Dendritic cell treated with granulocyte-macrophage colony-stimulating factor and Interleukin-4, amounts not matched to agents 40 ng/mL and 50 ng/mL, for 4 days (primary cell): ENCODE results near the gene NIN.
"Not testable (repeated sequence)": the region's sequence is repeated elsewhere in the genome, so short reads cannot be mapped to it uniquely, and the experiment has no call there.

Experiments used
- H3K27ac Mint-ChIP-seq: one replicate; pipeline ENCODE4 v1.8.0; 2022; ENCODE audit warnings: mild to moderate bottlenecking, mixed read lengths
- H3K27me3 Mint-ChIP-seq: one replicate; pipeline ENCODE4 v1.8.0; 2022; ENCODE audit warnings: mild to moderate bottlenecking, mixed read lengths
- H3K36me3 Mint-ChIP-seq: one replicate; pipeline ENCODE4 v1.8.0; 2022; ENCODE audit warnings: low read depth, mixed read lengths
- H3K4me1 Mint-ChIP-seq: one replicate; pipeline ENCODE4 v1.8.0; 2022; ENCODE audit warnings: low read depth, mixed read lengths
- H3K4me3 Mint-ChIP-seq: one replicate; pipeline ENCODE4 v1.8.0; 2022; ENCODE audit warnings: mild to moderate bottlenecking, moderate library complexity, mixed read lengths
- H3K9me3 Mint-ChIP-seq: one replicate; pipeline ENCODE4 v1.8.0; 2022; ENCODE audit warnings: mixed read lengths
- intact Hi-C: fragments of 100-400 bp; cut with micrococcal nuclease; formaldehyde crosslinking; loops from one replicate; pipeline ENCODE4 v1.15.0; 2022

NIN gene

GRCh38 chr14:50820786-50821509, 10.0 kb downstream of the NIN start:
- intact Hi-C loops = no loop called here
- H3K9me3 Mint-ChIP-seq = no peaks in the 10 kb centered on the region
- peak overlapping the region; percentile 71 for H3K27ac Mint-ChIP-seq
- H3K4me1 Mint-ChIP-seq = peaks cover 76% of the 10 kb centered on the region
- H3K4me3 Mint-ChIP-seq = no peak overlapping the region
- H3K36me3 Mint-ChIP-seq = peaks cover 40% of the 10 kb centered on the region
- no peaks in the 10 kb centered on the region for H3K27me3 Mint-ChIP-seq

DNA sequence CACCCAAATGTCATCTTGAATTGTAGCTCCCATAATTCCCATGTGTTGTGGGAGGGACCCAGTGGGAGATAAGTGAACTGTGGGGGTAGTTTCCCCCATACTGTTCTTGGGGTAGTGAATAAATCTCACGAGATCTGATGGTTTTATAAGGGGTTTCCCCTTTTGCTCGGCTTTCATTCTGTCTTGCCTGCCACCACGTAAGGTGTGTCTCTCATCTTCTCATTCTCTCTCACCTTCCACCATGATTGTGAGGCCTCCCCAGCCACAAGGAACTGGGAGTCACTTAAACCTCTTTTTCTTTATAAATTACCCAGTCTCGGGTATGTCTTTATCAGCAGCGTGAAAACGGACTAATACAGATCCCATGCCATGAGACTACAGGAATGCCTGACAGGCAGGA, 11.7 kb downstream of the NIN start:
- H3K27ac Mint-ChIP-seq, H3K27me3 Mint-ChIP-seq, H3K4me3 Mint-ChIP-seq, intact Hi-C loops, H3K9me3 Mint-ChIP-seq: not testable (repeated sequence)
- Mint-ChIP-seq H3K36me3 (peaks cover 52% of the 10 kb centered on the region), H3K4me1 (peaks cover 68% of the 10 kb centered on the region)

DNA sequence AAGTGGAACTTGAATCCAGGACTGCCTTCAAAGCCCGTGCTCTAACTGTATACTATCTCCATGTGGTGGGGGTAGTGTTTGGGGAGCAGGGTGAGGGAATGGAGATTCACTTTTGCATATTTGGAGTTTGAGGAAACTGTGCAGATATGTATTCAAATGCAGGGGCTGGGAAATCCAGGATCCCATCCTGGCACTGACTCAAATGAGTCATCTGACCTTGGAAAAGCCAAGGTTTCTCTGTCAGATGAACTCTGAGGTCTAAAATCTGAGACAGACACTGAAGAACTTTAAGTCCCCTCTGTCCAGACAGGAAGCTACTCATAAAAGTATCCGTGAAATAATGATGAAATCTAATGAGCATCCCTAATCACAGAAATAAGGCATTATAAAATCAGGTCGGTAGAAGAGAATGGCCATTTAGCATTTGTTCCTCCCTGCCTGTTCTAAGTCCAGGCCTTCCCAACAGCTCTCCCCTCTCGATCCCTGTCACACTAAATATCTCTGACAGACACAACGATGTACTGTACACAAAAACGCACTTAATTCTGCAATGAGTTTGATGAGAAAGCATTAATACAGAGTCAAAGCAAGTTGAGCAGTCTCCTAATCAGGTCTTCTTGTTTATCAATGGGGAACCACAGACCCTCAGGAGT, 14.4 kb downstream of the NIN start:
- H3K9me3 Mint-ChIP-seq = no peaks in the 10 kb centered on the region
- peaks cover 47% of the 10 kb centered on the region for H3K36me3 Mint-ChIP-seq
- intact Hi-C loops = no loop called here
- H3K4me3 Mint-ChIP-seq = no peak overlapping the region
- no peak overlapping the region for H3K27ac Mint-ChIP-seq
- H3K27me3 Mint-ChIP-seq = no peaks in the 10 kb centered on the region
- peaks cover 60% of the 10 kb centered on the region for H3K4me1 Mint-ChIP-seq

- intact Hi-C loops = not testable (repeated sequence)
Observed at GRCh38 chr14:50815526-50815925, 15.4 kb downstream of the NIN start.

GRCh38 chr14:50815058-50815457, 15.9 kb downstream of the NIN start:
- H3K27me3 Mint-ChIP-seq, H3K4me3 Mint-ChIP-seq, H3K27ac Mint-ChIP-seq, H3K9me3 Mint-ChIP-seq, intact Hi-C loops: not testable (repeated sequence)
- Mint-ChIP-seq H3K4me1 (peaks cover 46% of the 10 kb centered on the region), H3K36me3 (peaks cover 34% of the 10 kb centered on the region)

More at GRCh38 chr14:50815526-50815925, 15.4 kb downstream of the NIN start:
- not testable (repeated sequence) for H3K27me3 Mint-ChIP-seq, H3K4me3 Mint-ChIP-seq, H3K27ac Mint-ChIP-seq, H3K9me3 Mint-ChIP-seq
- H3K4me1 Mint-ChIP-seq = peaks cover 51% of the 10 kb centered on the region
- peaks cover 39% of the 10 kb centered on the region for H3K36me3 Mint-ChIP-seq

DNA sequence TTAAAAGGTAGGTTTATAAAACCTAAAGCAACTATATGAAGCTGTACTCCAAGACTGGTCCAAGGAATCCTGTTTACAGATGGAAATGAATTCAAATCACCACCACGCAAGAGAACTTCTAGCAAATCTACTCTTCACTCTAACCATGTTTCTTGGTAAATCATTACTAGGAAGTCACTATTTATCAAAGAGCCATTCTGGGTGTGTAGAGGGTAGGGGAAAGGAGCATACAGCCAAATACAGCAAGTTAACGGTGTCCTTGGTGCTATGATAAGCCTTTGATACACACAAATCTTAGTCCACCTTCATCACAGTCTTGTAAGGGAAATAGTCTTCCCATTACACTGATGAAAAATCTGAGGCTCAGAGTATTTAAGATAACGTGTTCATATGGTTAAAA, 16.8 kb downstream of the NIN start:
- Mint-ChIP-seq H3K27me3 (no peaks in the 10 kb centered on the region), H3K9me3 (no peaks in the 10 kb centered on the region), H3K36me3 (peaks cover 32% of the 10 kb centered on the region), H3K4me3 (no peak overlapping the region), H3K27ac (no peak overlapping the region), H3K4me1 (peaks cover 38% of the 10 kb centered on the region)
- intact Hi-C loops = no loop called here

DNA sequence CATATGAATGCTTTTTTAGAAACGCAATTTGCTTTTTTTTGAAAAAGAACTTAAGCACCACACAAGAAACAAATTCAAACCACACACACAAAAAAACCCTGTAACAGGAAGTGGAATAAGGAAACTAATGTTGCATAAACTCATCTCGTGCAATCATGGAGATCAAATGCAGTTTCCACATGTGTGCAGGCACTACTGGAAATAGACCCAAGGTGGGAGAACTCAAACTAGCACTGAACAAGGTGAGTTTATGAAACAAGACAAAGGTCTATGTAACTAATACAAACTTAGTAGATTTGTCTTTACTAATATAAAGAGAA, 17.5 kb downstream of the NIN start:
- H3K4me1 Mint-ChIP-seq = peaks cover 38% of the 10 kb centered on the region
- no peaks in the 10 kb centered on the region for H3K27me3 Mint-ChIP-seq
- H3K4me3 Mint-ChIP-seq = peak overlapping the region; percentile 60
- H3K36me3 Mint-ChIP-seq = peaks cover 34% of the 10 kb centered on the region
- intact Hi-C loops = no loop called here
- peak overlapping the region; percentile 83 for H3K27ac Mint-ChIP-seq
- no peaks in the 10 kb centered on the region for H3K9me3 Mint-ChIP-seq

GRCh38 chr14:50812856-50813543, 18.0 kb downstream of the NIN start:
- no peaks in the 10 kb centered on the region for H3K9me3 Mint-ChIP-seq

DNA sequence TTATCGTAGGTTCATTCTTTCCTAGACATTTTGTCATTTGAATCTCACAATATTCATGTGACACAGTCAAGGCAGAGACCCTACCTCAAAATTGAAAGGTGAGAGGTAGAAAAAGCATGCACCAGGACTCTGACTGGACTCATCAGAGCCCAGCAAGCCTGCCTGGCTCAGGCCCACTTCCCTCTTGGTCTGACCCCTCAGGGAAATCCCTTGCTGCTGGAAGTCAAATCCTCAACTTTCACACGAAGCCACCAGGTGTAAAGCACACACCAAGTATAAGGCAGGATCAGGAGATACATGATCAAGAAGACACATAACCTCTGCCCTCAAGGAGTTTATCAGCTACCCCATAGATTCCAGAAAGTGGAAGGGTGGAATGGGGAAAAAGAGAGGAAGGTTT, 18.8 kb downstream of the NIN start:
- Mint-ChIP-seq H3K4me3 (no peak overlapping the region), H3K27ac (peak overlapping the region; percentile 60), H3K36me3 (peaks cover 26% of the 10 kb centered on the region), H3K9me3 (no peaks in the 10 kb centered on the region), H3K27me3 (no peaks in the 10 kb centered on the region), H3K4me1 (peaks cover 37% of the 10 kb centered on the region)
- intact Hi-C loops = no loop called here

More at GRCh38 chr14:50812856-50813543, 18.0 kb downstream of the NIN start:
- peaks cover 29% of the 10 kb centered on the region for H3K36me3 Mint-ChIP-seq
- H3K27me3 Mint-ChIP-seq = no peaks in the 10 kb centered on the region
- H3K27ac Mint-ChIP-seq = peak overlapping the region; percentile 83
- H3K4me1 Mint-ChIP-seq = peaks cover 38% of the 10 kb centered on the region
- peak overlapping the region; percentile 60 for H3K4me3 Mint-ChIP-seq
- intact Hi-C loops = no loop called here

GRCh38 chr14:50808053-50808452, 22.9 kb downstream of the NIN start:
- H3K27me3 Mint-ChIP-seq = no peaks in the 10 kb centered on the region
- H3K27ac Mint-ChIP-seq = no peak overlapping the region
- intact Hi-C loops = no loop called here

GRCh38 chr14:50806241-50806933, 24.6 kb downstream of the NIN start:
- H3K4me3 Mint-ChIP-seq = no peak overlapping the region
- no peaks in the 10 kb centered on the region for H3K27me3 Mint-ChIP-seq
- H3K9me3 Mint-ChIP-seq = no peaks in the 10 kb centered on the region
- H3K27ac Mint-ChIP-seq = no peak overlapping the region
- peaks cover 51% of the 10 kb centered on the region for H3K36me3 Mint-ChIP-seq
- intact Hi-C loops = no loop called here
- H3K4me1 Mint-ChIP-seq = no peaks in the 10 kb centered on the region

More at GRCh38 chr14:50808053-50808452, 22.9 kb downstream of the NIN start:
- H3K36me3 Mint-ChIP-seq = peaks cover 49% of the 10 kb centered on the region
- peaks cover 13% of the 10 kb centered on the region for H3K4me1 Mint-ChIP-seq
- no peaks in the 10 kb centered on the region for H3K9me3 Mint-ChIP-seq
- H3K4me3 Mint-ChIP-seq = no peak overlapping the region

DNA sequence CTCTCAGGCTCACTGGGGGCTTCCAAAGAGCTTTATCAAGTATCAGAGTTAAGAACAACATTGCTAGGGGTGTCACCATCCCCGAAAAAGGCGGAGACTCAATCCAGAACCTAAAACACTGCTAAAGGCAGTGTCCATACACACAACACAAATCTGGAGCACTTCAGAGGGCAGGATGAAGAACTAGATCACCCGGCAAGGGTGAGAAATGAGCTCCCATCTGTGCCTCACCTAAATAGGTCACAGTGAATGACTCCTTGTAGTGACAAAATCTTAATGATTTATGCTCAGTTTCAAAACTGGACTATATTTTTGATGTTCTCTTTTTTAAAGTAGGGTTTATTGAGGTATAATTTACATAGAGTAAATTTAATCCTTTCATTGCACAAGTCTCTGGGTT, 25.6 kb downstream of the NIN start:
- peaks cover 61% of the 10 kb centered on the region for H3K36me3 Mint-ChIP-seq

GRCh38 chr14:50804181-50804721, 26.7 kb downstream of the NIN start:
- Mint-ChIP-seq H3K4me3 (no peak overlapping the region), H3K36me3 (peaks cover 66% of the 10 kb centered on the region), H3K9me3 (no peaks in the 10 kb centered on the region), H3K27me3 (no peaks in the 10 kb centered on the region), H3K4me1 (no peaks in the 10 kb centered on the region), H3K27ac (no peak overlapping the region)
- intact Hi-C loops = loop anchor here (5.0 kb wide), 1 partner anchor 53 kb away; no protein-coding TSS in a partner anchor

More for the DNA sequence above, 25.6 kb downstream of the NIN start:
- H3K4me3 Mint-ChIP-seq = no peak overlapping the region
- no peaks in the 10 kb centered on the region for H3K4me1 Mint-ChIP-seq
- no peak overlapping the region for H3K27ac Mint-ChIP-seq
- intact Hi-C loops = no loop called here
- no peaks in the 10 kb centered on the region for H3K9me3 Mint-ChIP-seq
- no peaks in the 10 kb centered on the region for H3K27me3 Mint-ChIP-seq
